SK-N-DZ (cell line): Measurements from ENCODE around the gene DGKI.
A peak's percentile ranks its signal among the peaks of the same experiment; 100 is the strongest.

Source experiments
- DNase-seq: peaks from one replicate; pipeline ENCODE4 v3.0.0-alpha.2; 2015; ENCODE audit warnings: low spot score

The DGKI gene

DNA sequence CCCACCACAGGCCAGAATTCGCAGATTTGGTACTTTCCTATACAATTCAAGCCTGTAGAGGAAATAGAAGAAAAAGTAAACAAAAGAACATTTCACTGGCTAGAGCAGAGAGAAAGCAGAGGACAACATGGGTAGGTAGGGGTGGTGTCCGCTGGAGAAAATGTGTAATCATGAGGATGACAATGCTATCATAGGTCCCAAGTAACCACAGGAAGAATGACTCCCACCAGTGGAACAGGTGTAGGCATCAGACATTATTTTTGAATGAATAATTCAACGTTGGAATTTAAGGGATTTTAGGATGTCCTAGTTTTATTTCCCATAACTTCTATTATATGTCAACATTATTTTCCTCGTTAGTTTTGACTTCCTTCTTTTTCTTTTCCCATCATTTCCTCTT is 248.9 kb downstream of the DGKI start:
- DNase-seq = no peak

DNA sequence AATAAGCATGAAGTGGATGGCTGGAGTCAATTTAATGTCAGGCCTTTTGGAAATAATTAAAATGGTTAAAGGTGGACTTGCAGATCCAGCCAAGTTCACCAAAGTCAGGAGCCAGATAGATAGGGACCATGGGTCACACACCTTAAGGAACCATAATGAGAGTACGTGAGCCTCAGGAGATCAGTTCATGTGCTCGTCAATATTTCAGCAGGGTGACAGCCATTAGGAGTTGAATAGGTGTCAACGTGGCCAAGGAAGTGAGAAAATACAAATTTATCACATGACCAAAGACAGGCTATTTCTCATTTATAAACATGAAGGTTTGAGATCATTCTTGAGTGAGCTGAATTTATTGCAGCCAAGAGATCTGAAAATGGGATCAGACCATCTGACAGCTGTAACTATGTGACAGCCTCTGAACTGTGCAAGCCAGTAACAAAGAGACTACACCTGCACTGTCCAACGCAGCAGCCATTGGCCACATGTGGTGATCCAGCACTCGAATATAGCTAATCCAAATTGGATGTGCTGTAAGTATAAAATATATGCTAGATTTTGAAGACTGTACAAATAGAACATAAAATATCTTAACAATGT is 253.6 kb downstream of the DGKI start:
- DNase-seq = no peak

DNA sequence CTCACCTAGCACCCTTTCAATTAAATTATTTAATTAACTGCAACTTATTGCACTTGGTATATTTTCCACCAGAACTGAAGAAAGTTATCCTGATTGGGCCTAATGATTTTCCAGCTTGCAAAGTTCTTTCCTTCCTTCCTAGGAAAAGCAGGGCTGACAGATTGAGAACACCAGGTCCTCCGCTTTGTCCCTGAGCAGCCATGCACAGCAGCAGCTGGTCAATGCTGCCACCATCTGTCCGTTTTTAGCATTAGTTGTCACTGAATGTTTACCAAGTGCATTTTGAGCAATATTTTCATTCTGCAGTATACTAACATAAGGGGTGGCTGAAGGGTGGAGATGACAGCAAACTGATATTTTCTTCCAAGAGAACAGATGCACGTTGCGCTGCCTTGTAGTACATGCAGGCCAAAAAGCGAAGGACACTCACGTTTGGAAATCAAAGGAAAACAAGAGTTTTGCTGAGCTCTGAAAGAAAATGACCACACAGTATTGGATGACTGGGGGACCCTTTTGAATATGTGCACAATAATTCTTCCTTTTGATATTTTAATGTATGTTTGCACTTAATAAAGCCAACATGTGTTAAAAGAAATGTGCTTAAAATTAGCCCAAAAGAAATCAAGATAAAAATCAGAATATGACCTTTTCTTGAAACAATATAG is 254.4 kb downstream of the DGKI start:
- peak; percentile 57 for DNase-seq

DNA sequence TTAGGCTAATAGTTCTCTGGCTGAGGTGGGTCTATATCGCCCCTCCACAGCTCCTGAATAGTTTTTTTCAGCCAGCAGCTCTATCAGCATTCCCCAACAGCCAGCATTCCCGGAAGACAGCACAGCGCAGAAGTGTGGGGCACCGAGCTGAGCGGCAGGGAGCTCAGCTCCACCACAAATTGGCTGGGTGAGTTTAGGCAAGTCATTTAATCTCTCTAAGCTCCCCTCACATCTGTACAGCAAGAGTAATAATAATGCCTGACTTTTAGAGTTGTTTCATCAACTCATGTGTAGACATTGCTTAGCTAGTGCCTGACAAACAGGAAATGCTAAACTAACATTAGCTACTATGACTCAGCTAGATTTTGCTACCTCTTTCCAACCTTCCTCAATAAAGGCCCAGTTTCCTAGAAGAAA is 255.3 kb downstream of the DGKI start:
- DNase-seq = no peak

DNA sequence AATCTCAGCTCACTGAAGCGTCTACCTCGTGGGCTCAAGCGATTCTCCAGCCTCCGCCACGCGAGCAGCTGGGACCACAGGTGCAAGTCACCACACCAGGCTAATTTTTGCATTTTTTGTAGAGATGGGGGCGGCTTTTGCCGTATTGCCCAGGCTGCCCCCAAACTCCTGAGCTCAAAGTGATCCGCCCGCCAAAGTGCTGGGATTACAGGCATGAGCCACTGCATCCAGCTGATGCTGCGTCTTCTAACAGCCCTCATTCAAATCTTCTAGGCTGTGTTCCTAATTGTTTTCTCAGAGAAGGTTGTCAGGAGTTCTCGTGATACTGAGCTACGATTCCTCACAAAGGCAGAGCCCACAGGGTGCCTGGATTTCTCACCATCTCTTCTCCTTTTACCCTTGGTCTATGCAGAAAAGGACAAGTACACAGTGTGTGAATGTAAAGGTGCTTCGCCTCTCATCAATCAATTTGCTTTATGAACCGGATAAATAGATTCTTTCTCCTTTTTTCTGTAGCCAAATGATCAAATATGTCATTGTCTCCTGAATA is 255.9 kb downstream of the DGKI start:
- no peak for DNase-seq

DNA sequence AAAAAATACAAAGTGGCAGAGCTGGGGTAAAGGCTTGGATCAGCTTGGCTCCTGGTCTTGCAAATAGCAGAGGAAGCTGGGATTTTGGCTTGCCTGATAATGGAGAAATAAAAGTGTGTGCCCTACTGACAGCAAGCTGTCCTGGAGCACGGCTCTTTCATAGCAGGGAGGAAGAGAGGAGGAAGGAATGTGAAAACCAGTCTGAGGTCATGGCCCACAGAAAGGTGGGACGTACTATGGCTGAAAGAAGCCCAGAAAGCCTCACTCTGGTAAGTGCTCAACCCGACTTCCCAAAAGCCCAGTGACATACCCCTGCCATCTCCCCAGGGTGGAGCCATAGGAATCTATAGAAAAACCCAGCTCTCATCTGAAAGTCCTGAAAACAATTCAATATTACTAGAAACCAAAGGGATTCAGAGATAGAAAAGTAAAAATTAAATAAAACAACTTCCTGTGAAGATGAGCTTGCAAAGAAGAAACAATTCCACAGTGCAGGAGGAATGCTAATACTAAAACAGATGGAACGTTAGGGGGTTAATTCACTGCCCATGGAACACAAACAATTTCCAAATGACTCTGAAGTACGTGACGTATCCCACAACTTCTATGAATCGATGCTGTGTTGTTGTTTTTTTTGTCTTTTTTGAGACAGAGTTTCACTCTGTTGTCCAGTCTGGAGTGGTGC is 256.6 kb downstream of the DGKI start:
- no peak for DNase-seq

DNA sequence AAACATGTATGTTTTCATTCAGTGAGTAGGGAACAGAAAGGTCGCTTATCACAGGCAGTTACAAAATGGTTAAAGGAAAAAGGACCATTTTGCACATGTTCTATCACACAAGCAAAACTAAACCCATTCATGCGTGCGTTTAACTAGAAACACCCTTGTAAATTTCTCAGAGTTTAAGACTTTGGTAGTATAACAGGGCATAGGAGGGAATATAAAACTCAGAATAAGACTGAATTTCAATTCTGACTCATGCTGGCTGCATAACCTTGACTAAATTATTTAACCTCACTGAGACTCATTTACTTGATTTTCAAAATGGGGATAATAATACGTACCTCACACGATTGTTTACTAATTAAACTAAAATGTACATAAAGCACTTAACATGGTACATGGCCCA is 259.4 kb downstream of the DGKI start:
- DNase-seq = no peak

DNA sequence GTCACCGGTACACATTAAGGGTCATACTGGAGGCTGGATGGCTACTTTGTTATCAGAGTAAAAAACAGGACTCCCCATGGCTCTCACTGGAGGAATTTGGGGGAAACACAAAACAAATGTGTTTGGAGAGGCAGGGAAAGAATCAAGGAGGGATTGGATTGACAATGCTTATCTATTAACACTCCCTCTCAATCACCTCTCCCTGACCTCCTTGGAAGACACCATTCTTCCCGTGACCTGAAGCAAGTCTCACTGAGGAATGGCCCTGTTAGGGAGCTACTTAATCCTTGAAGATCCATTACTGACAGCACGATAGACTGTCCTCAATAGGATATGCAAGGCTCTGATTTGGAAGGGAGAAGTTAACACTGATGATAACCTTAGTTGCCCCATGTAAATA is 261.2 kb downstream of the DGKI start:
- no peak for DNase-seq

DNA sequence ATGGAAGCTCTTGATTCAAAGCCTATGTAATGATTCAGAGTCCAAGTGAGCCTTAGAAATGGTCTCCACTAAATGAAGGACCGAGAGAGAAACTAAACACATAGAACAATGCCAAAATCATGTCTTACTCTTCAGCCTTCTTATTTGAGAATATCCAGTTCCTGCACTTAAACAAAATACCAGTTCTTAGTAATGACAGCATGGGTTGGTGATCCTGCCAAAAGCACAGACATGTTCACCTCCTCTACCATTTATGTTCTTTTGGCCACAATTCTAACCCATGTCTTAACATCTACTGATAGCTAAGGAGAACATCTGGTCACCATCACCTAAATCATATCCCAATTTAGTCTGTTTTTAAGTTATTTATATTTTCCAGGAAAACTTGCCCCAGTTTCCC is 263.6 kb downstream of the DGKI start:
- no peak for DNase-seq

DNA sequence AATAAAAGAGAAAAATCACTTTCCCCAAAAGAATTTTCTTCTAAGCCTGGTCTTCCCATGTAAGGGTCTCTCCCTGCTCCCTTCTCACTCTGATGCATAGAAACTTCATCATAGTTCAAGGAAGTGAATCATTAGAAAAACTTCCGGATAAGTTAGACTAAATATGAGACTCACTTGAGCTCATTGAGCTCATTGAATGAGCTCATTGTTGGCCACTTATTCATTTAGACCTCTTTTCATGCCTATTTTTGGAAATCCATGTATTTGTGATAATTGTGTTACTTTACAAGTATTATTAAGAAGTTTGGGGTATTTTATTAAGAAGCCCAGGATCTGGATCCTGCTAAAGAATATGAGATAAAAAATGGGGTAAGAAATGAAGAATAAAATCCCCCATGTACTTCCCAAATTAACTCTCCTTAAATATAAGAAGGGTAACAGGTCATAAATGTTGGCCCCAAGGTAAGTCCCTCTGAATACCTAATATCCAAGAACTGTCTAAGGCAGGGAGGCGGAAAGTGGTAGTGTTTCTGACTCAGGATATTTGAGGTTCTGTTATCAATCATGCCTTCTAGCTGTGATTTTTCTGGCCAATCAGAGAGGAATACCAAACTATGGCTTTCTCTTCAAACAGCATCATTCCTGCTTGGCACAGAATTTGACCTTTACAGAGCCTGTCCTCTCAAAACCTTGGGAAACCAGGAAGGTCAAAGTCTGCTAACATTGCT is 266.7 kb downstream of the DGKI start:
- no peak for DNase-seq

DNA sequence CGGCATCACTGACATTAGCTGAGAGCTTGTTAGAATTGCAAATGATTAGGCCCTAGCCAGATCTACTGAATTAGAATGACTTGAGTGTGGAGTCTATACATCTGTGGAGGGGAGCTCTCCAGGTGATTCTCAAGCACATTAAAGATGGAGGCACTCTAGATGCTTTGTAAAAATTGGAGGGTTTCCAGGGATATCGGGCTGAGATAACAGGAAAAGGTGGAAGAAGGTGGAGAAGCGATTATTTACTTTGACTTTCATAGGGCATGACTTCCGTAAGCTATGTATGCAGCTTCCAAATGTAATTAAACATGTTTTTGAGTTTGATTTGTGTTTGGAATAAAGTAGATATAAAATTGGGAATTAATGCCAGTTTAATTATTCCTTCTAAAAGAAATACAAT is 268.2 kb downstream of the DGKI start:
- no peak for DNase-seq

DNA sequence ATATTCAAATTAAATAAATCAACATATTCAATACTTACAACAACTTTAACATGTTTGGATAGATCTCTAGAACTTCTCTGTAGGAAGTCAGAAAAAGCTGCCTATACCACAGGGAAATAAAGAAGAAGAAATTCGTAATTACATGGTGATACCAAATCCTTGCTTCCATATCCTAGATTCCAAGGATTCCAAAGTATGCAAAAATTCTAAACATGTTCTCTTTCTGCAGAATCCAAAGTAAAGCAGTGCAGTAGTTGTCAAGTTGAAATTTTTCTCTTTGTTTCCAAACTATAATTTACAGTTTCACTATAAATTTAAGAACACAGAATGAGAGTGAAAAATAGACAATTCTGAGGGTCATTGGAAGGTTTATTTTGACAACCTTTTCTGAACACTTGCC is 269.6 kb downstream of the DGKI start:
- no peak for DNase-seq

DNA sequence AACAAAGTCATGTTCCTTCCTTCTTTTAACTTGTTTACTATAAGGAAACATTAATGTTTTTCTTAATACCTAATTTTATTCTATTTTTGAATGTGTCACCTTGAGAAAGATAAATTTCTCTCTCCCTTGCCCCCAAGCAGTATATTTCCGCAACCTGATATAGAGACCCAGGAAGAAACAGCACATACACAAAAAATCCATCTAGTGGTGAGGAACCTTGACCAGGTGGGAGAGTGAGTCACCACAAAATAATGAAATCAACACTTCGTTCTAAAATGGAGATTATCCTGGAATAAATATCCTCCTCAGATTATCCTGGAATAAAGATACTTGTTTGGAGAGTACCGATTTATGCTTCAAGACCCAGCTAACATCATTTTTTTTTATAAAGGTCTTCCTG is 270.3 kb downstream of the DGKI start:
- no peak for DNase-seq

DNA sequence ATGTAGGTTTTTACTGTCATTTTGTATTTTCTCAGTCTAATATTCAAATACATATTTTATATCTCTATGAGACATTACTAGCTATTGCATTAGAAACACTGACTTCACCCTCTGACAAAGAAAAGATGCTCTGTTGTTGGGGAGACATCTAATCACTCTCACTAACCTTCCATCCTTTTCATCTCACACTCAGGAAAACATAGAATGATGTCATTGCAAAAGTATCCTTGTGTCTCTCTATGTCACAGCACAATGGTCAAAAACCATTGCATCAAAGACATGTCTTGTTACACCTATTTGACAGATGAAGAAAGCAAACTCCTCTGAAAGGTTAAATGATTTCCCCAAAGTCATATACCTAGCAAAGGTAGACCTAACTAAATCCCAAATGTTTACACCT is 272.0 kb downstream of the DGKI start:
- no peak for DNase-seq

DNA sequence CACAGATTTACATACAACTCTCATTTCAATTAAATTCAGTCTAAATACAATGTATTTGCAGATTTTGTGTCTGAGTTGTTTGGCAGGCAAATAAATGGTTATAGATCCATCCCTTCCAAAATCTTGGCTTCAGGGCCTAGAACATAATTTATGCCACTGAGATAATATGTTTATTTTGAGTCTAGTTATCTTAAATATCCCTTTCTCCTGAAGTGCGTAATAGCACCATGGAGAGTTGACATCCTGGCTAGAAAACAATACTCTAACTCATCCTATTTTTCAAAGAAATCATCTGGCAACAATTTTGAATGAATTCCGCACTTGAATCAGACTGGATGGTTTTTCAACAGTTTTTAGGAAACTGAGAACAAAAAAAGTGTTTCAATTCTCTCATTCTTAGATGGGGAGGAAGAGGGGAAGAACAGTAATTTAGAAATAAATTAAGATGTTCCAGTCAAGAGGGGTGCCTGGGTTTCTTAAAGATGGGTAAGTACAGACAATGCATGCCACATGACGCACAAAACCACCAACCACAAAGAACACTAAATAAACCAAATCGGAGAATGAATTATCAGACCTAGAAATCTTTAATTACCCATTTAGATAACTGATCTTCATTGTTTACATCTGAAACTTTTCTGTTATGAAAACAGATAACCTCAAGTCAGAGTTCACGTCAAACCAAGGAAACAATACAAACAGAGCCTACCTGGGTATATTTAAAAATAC is 274.6 kb downstream of the DGKI start:
- DNase-seq = no peak

DNA sequence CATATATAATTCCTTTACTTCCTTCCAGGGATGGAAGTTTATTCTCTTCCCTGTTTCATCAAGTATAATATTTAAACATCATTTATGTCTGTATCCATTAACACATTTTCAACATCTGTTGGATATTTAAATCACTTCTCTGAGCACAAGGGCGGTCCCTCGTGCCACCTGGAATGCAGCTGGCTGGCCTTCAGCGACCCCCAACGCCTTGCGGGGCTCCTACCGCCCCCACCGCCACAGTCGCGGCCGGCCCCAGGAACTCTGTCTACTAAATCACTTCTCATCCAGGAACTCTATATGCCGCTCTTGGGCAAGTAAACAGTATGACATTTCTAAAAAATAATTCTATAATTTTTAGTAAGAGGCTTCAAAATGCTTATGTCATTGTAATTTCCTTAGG is 282.1 kb downstream of the DGKI start:
- no peak for DNase-seq

DNA sequence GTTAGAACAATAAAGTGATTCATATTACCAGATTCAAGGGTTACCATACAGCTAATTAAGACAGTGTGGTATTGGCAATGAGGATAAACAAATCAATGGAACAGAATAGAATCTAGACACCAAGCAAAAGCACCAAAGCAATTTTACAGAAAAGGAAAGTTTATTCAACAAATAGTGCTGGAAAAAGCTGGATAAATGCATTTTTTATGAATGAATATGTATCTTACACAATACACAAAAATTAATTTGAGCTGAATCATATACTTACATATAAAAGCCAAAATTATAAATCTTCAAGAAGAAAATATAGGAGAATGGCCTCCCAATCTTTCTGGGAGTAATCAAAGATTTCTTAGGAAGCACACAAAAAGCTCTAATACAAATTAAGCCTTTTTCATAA is 282.8 kb downstream of the DGKI start:
- no peak for DNase-seq

DNA sequence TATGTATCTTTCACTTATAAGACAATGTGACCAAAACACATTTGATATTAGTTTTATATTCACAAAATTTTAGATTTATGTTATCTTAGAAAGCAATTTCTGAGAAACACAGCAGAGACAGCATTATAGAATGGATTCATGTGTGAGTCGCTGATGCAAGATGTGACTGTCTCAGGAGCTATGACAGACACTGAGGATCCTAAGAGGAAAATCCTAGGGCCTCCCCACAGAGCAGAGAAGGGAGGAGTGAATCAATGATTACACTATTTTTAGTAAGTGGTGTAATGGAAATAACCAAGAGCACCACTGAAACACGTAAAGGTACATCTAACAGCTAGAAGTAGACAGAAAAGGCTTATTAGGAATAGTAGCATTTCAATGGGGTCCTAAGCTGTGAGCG is 299.3 kb downstream of the DGKI start:
- no peak for DNase-seq

DNA sequence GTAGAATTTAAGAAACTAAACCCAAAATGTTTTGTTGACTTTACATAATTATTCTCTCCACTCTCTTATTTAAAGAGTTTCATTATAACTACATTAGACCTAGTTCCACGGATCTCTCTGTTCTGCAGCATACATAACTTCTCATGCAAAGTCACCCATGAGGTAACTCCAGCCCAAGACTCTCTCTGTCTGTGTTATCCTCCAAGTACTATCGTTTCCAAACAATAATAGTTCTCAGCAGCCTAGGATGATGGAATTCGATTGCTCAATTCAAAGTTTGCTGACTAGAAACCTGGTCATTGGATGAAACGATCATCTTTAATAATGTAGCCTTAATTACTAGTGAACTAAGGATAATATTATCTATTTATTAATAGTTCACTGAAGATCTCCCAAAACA is 300.1 kb downstream of the DGKI start:
- no peak for DNase-seq

DNA sequence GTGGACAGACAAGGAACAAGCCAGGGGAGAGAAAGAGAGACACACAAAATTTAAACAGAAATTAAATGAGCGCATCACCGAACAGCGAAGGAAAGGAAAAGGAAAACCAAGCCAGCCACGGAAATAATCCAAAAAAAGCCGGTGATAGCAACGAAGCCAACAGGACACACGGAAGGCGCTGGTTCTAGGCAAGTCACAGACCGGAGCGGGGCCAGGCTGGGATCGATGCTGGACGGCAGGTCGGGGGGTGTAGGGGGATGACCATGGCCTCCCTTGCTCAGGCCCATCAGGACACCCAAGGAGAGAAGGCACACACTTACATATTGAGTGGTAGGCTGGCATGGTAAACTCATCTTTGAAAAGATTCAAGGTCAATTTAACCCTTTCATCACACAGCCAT is 300.8 kb downstream of the DGKI start:
- DNase-seq = no peak

DNA sequence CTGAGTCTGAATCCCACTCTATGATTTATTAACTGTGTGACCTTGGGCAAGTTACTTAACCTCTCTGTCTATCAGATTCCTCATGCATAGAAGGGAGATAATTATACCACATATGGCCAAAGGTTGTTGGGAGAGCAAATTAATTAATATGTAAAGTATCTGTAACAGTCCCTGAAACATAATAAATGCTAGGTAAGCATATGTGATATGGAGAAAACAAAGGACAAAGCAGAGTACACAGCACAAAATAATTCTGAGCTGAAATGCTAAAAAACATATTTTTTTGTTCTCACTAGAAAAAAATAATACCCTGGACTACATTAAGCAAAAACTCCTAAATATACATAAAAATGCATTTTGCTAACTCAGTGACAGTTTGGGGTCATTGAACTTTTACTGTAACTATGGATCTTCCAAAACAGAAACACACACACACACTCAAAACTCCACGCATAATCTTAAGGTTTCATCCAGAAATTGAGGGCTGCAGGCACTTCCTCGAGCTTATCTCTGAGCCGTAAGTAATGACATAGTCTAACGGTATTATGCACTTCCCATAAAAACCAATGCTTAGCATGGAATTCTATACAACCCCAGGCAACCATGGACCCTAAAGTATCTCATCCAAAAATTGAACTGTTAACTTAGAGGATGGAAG is 301.6 kb downstream of the DGKI start:
- no peak for DNase-seq
